NCI-H526 (cell line): ENCODE measurements around the gene CEMP1.
A peak's percentile ranks its signal among the peaks of the same experiment; 100 is the strongest.

Experiments used
- DNase-seq, 2 experiments: peaks; one replicate each; lab custom pipeline; 2025; lab: John Stamatoyannopoulos, UW

Gene CEMP1

GRCh38 chr16:2500430-2500917, 30.7 kb downstream of the CEMP1 start:
- no peak for DNase-seq

GRCh38 chr16:2499890-2500429, 31.2 kb downstream of the CEMP1 start:
- DNase-seq: no peak

GRCh38 chr16:2499454-2499853, 31.8 kb downstream of the CEMP1 start:
- DNase-seq: no peak

- no peak for DNase-seq
These were observed 32.5 kb downstream of the CEMP1 start for GRCh38 chr16:2498531-2499253.

GRCh38 chr16:2497695-2498484, 33.3 kb downstream of the CEMP1 start:
- DNase-seq: no peak

- DNase-seq: peak in 1 of 2 experiments; percentile 63
These were observed 34.0 kb downstream of the CEMP1 start for GRCh38 chr16:2497116-2497630.

- no peak for DNase-seq
These were observed 34.7 kb downstream of the CEMP1 start for GRCh38 chr16:2496223-2497115.

- no peak for DNase-seq
These were observed 36.2 kb downstream of the CEMP1 start for GRCh38 chr16:2495041-2495440.

- DNase-seq: no peak
These were observed 36.6 kb downstream of the CEMP1 start for GRCh38 chr16:2494616-2495015.

- DNase-seq: no peak
These were observed 37.6 kb downstream of the CEMP1 start for GRCh38 chr16:2493605-2494004.

- no peak for DNase-seq
These were observed 38.9 kb downstream of the CEMP1 start for GRCh38 chr16:2492292-2492691.

- DNase-seq: peak; percentile 93 to 94
These were observed 40.8 kb downstream of the CEMP1 start for GRCh38 chr16:2490190-2491105.

- DNase-seq: no peak
These were observed 41.6 kb downstream of the CEMP1 start for GRCh38 chr16:2489581-2489980.

- no peak for DNase-seq
These were observed 43.2 kb downstream of the CEMP1 start for GRCh38 chr16:2487903-2488531.

- DNase-seq: no peak
These were observed 43.7 kb downstream of the CEMP1 start for GRCh38 chr16:2487517-2487842.

GRCh38 chr16:2486645-2487516, 44.3 kb downstream of the CEMP1 start:
- DNase-seq: peak; percentile 36 to 58

GRCh38 chr16:2485811-2486507, 45.2 kb downstream of the CEMP1 start:
- DNase-seq: no peak

GRCh38 chr16:2484898-2485508, 46.2 kb downstream of the CEMP1 start:
- no peak for DNase-seq
